GM12873 (cell line): ENCODE data around the gene PAFAH1B1.

Experiments used
- CTCF ChIP-seq: IDR thresholded peaks from 2 replicates; pipeline ENCODE4 v1.5.1; 2012; ENCODE audit warnings: low read depth, mild to moderate bottlenecking, moderate library complexity, low read length, control low read depth; ENCODE audit not compliant: insufficient read depth; ENCODE audit errors: missing control alignments

Gene PAFAH1B1

GRCh38 chr17:2580661-2581060 lies 12.8 kb upstream of the PAFAH1B1 start:
- TF ChIP-seq CTCF = no peak

- TF ChIP-seq CTCF = no peak
Observed at GRCh38 chr17:2582493-2582892, 11.0 kb upstream of the PAFAH1B1 start.

DNA sequence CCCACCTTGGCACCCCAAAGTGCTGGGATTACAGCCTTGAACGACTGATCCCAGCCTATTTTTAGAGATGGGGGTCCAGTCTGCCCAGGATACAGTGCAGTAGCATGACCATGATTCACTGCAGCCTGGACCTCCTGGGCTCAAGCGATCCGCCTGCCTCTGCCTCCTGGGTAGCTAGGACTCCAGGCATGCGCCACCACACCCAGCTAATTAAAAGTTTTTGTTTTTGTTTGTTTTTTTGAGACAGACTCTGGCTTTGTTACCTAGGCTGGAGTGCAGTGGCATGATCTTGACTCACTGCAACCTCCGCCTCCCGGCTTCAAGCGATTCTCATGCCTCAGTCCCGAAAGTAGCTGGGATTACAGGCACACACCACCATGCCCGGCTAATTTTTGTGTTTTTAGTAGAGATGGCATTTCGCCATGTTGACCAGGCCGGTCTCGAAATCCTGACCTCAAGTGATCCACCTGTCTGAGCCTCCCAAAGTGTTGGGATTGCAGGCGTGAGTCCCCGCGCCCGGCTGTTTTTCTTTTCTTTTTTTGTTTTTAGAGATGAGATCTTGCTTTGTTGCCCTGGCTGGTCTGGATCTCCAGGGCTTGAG lies 2.3 kb upstream of the PAFAH1B1 start:
- TF ChIP-seq CTCF = no peak

DNA sequence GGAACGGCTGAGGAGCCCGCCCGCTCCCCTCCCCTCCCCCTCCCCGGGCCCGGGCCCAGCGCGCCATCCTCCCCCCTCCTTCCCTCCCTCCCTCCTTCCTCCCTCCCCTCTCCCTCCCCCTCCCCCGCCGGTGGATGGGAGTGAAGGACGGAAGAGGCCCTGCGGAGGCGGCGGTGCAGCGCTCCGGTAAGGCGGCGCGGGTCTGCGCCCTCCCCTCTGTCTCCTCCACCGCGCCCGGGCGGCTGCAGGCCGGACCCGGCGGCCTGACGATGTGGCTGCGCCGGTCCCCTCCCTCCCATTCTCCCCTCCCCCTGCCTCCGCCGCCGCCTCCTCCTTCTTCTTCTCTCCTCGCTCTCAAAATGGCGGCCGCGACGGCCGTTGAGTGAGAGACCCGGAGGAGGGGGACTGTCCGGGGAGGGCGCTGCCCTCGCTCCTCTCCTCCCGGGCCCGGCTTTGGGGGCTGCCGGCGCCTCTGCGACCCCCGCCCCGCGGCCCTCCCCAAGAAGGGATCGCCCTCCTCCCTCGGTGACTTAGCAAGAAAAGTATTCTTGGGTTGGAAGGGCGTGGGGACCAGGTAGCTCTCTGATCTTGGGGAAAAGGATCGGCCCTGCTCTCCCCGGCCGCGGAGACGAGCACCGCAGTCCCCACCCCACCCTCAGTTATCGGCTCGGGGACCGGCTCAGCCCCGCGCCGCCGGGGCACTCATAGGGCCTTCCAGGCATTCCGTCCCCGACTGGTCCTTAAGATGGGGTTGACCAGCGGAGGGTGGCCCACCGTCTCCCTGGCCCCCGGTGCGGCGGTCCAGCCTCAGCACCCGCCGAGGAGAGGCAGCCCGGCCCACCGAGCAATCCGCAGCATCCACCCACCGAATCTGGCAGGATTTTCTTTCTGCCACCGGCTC lies 617 bp downstream of the PAFAH1B1 start:
- TF ChIP-seq CTCF = no peak

GRCh38 chr17:2594722-2595599 lies 1.5 kb downstream of the PAFAH1B1 start:
- no peak for TF ChIP-seq CTCF

- TF ChIP-seq CTCF = no peak
Observed at GRCh38 chr17:2595716-2596115, 2.3 kb downstream of the PAFAH1B1 start.

DNA sequence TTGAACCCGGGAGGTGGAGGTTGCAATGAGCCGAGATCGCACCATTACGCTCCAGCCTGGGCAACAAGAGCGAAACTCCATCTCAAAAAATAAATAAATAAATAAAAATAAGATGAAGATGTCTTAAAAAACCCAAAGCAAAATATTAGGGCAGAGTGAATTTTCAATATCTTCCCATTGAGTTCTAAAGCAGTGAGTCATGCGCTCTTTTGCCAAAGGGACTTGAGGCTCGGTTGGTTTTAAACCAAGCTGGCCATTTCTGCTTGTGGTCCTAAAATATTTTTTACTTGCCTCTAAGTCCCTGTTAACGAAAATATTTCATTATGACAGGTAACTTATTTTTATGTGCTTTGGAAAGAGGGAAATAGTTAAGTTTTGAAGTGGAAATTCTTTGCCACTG lies 4.7 kb downstream of the PAFAH1B1 start:
- no peak for TF ChIP-seq CTCF
